HL-60 (cell line): ENCODE results near the gene CPTP.

Experiments used
- CTCF ChIP-seq: IDR thresholded peaks from one replicate; pipeline ENCODE4 v1.5.1; 2011; ENCODE audit warnings: low read length, control low read depth, inconsistent platforms; ENCODE audit not compliant: insufficient read depth
- GABPA ChIP-seq: IDR thresholded peaks from 2 replicates; pipeline ENCODE4 v1.6.1; 2012; ENCODE audit warnings: low read depth
- POLR2AphosphoS5 ChIP-seq: IDR thresholded peaks from 2 replicates; pipeline ENCODE4 v1.6.1; 2012; ENCODE audit warnings: low read depth

DNA sequence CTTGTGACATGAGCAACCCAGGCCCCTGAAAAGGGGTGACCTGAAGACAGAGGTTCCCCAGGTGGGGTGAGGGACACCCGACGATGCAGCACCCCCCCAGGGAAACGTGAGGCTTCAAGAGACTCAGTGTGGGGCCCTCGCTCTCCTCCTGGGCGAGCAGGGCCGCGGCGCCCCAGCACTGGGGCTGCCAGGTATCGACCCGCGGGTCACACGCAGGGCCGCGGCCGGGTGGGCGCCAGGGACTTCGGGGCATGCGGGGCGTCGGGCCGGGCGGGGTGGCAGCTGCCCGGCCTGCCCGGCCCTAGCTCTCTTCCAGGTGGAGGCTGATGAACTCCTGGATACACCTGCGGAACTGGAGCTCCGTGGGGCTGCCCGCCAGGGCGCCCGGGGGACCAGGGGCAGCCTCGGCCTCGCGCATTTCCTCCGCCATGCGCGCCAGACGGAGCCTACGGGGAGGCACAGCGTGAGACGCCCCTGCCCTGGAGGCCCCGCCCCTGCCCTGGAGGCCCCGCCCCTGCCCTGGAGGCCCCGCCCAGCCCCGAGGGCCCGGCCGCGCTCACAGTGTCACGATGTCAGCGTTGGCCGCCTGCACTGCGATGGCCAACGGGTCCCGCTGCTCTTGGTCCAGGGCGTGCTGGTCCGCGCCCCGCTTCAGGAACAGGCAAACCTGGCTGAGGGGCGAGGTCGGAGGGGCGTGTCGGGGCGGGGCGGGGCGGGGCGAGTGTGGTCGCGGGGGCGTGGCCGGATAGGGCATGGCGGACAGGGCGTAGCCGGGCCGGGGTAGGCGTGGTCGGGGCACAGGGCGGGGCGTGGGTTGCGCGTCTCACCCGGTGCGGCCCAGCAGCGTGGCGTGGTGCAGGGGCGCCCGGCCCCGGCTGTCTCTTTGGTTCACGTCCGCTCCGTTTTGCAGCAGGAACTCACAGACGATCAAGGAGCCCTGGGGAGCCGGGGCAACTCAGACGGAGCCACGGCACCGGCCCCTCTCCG, 31.0 kb upstream of the CPTP start:
- no peak for TF ChIP-seq CTCF
- no peak for TF ChIP-seq GABPA
- TF ChIP-seq POLR2AphosphoS5 = no peak
